NCI-H1436 (cell line): ENCODE measurements around the gene DLG5.

Experiments used
- DNase-seq: peaks from one replicate; lab custom pipeline; 2025; lab: John Stamatoyannopoulos, UW

The DLG5 gene

DNA sequence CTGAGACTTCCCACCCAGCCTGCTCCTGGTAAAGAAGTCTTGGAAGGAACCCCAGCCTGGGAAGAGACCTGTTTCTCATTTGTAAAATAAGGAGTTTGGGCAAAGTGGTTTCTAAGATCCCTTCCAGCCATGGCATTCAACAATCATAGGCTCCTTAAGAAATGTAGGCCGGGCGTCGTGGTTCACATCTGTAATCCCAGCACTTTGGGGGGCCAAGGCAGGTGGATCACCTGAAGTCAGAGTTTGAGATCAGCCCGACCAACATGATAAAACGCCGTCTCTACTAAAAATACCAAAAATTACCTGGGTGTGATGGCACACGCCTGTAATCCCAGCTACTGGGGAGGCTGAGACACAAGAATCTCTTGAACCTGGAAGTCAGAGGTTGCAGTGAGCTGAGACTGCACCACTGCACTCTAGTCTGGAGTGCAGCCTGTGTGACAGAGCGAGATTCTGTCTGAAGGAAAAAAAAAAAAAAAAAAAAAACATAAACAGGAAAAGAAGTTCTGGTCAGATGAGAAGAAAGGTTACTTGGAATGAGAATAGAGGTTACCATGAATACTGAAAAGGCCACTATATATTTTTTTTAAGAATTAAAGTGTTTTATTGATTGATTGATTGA, 15.9 kb downstream of the DLG5 start:
- DNase-seq: no peak

DNA sequence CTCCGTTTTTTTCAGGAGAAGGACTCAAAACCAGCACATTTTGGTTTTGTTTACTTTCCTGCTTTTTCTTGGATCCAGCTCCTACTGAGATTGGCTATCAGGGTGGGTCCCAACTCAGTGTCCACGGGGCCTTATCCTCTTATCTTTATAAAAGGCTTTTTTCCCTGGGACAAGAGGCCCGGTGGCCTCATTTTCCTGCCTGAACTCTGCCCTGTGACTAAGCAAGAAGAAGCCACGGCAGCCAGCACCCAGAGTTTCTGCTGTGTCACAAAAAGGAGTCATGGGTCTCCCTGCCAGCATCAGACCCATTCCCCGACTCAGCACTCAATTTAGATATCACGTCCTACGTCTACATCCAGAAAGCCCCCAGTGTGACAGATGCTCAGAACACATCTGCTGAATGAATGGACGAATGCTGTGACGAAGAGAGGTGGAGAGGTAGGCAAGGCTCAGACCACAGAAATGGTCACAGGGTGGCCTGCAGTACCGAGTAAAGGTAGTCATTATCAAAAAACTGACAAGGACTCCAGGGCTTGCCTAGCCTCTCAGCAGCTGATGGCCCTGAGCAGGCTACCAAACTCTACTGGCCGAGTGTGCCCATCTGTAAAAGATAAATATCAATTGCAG, 16.7 kb downstream of the DLG5 start:
- DNase-seq: no peak

GRCh38 chr10:77909021-77909748, 17.4 kb downstream of the DLG5 start:
- DNase-seq: no peak

GRCh38 chr10:77907900-77908717, 18.4 kb downstream of the DLG5 start:
- peak; percentile 5 for DNase-seq

DNA sequence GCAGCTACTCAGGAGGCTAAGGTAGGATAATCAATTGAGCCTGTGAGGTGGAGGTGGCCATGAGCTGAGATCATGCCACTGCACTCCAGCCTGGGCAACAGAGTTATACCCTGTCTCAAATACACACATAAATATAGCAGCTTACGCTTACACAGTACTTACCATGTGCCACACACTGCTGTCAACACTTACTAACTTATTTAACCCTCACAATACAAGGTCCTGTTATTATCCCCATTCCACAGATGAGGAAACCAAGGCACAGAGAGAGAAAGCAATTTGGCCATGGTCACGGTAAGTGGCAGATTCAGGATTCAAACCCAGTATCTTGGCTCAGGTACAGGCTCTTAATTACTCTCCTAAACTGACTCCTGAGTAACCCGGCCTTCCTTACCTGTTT, 19.1 kb downstream of the DLG5 start:
- no peak for DNase-seq

- DNase-seq: no peak
Observed at GRCh38 chr10:77906951-77907421, 19.6 kb downstream of the DLG5 start.

- no peak for DNase-seq
Observed at GRCh38 chr10:77905781-77906180, 20.8 kb downstream of the DLG5 start.

GRCh38 chr10:77905086-77905748, 21.3 kb downstream of the DLG5 start:
- no peak for DNase-seq

DNA sequence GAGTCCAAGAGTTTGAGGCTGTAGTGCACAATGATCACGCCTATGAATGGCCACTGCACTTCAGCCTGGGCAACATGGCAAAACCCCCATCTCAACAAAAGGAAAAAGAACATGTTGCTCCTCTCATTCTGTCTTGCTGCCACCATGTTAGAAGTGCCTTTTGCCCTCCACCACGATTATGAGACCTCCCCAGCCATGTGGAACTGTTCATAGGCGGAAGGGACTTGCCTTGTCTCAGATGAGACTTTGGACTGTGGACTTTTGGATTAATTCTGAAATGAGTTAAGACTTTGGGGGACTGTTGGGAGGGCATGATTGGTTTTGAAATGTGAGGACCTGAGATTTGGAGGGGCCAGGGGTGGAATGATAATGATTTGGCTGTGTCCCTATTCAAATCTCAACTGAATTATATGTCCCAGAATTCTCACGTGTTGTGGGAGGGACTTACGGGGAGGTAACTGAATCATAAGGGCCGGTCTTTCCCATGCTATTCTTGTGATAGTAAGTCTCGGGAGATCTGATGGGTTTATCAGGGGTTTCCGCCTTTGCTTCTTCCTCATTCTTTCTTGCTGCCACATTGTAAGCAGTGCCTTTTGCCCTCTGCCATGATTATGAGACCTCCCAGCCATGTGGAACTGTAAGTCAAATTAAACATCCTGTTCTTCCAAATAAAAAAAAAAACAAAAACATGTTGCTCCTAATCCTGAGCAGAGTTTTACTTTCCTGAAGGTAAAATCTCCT, 22.3 kb downstream of the DLG5 start:
- no peak for DNase-seq

DNA sequence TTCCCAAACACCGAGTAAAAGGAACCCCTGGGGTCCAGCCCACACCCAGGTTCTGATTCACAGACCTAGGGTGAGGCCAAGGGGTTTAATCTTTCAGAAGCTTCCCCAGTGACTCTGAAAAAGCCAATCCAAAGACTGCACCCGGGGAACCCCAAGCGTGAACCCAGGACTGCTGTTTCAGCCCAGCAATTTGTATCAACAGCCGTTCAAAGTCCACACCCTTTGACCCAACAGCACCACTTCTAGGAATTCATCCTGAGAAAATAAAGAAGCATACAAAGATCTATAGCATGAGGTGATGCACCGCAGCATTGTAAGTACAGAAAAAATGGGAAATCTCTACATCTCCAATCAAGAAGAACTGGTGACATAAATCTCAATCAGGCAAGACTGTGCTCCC, 24.4 kb downstream of the DLG5 start:
- DNase-seq: no peak

- no peak for DNase-seq
Observed at GRCh38 chr10:77901743-77902142, 24.8 kb downstream of the DLG5 start.

GRCh38 chr10:77899690-77900089, 26.9 kb downstream of the DLG5 start:
- no peak for DNase-seq

DNA sequence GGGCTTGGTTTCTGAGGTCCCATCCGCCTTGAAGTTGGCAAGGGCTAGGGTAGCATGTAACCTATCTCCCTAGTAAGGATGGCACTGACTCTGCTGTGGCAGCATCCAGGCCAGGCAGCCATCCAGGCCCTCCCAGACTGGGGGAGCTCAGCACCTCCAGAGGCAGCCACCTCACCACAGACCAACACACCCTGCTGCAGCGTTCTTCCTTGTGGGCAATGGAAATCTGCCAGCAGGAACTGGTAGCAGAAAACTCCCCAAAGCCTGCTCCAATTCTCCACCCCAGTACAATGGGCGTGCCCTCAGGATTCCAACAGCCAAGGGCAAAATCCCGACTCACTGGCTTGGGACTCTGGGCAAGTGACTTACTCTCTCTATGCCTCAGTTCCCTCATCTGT, 27.5 kb downstream of the DLG5 start:
- DNase-seq: no peak

DNA sequence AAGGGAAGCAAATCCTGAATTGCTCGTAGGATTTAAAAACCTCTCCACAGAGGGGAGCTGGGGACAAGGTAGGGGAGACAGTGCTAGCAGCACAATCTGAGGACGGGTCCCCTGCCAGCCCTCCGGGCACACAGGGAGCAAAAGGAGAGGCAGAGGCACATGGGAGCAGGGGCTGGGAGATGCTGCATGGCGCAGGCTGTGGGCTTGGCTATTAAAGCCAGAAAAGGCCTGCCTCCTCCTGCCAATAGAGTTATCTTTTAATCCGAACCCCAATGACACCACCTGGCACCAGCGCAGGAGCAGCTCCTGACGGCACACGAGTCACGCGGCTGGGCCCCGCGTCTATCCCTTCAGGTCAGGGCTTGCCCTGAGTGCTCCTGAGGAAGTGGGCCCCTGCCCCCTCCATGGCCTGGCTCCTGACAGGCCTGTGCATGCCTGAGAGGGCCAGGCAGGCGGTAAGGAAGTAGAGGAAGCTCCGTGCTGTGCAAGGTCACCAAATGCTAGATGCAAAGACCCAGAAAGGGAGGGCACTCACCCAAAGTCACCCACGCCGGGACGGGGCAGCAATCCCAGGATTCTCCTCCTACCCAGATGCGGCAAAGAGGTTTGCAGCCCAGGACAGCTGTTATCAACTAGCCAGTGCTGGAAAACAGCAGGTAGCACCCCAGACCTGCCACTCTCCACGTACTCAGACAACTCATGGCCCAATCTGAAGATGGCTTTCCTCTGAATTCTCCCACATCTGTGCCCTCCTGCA, 28.1 kb downstream of the DLG5 start:
- DNase-seq: peak; percentile 39

DNA sequence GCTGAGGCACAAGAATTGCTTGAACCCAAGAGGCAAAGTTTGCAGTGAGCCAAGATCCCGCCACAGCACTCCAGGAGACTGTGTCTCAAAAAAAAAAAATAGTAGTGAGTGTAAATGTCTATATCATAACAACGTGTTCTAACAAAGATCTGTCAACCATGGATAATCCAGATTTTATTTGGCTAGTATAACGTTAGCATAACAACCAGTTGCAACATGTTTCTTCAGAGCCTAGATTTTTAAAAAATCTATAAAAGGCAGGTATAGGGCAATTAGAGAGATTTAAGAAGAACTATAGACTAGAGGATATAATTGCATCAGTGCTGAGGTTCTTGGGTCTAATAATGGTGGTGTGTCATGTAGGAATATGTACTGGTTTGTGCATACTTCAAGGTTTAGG, 30.5 kb downstream of the DLG5 start:
- DNase-seq: no peak

GRCh38 chr10:77894058-77894457, 32.5 kb downstream of the DLG5 start:
- DNase-seq: no peak

DNA sequence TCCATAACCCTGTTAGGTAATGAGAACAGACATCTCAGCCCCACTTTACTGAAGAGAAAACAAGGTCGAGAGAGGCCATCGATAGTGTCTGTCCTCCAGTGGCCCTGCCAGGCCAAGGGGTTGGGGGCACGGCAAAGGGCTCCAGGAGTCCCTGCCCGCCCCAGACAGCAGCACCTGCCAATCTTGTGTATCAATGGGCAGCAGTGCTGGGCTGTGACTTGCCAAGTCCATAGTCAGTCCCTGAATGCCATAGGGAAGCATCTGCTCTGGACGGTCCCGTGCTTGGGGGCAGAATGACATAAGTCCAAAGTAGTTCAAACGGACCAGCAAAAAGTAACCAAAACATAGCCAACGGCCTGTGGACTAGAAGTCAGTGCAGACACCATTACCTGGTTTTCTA, 33.2 kb downstream of the DLG5 start:
- no peak for DNase-seq

DNA sequence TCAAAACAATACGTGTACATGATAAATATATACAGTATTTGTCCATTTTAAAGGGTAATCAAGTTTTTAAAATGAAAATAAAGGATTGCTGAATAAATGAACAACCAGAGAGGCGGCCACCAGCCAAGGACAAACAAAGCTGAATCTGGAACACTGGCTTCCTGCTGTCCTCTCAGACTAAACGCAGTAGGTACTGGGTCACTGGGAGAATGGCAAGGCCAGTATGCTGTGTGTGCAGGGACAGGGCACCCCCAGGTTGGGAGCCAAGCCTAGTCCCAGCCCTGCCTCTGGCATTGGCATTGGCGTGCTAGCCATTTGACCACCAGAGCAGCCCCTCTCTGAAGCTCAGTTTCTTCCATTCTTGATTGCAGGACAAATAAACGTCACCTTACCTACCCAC, 33.8 kb downstream of the DLG5 start:
- no peak for DNase-seq

- no peak for DNase-seq
Observed at GRCh38 chr10:77892021-77892739, 34.4 kb downstream of the DLG5 start.

DNA sequence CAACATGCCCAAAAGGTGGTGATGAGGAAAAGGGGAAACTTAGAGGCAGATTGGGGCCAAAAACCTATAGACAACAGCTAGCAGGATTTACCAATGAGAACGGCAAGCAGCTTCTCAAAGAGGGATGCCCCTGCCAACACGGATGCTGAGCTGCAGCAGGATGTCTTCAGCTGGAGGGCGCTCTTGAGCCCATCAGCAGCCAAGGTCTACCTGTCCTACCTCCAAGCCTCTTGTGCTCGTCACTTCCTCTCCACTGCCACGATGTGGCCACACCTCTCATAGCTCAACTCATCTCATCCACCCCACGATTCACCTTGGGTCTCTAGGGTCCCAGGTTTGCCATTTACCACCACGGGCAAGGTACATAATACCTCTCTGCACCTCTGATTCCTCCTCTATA, 36.5 kb downstream of the DLG5 start:
- no peak for DNase-seq
